ENCODE measurements around the gene VPS13A.

DNA sequence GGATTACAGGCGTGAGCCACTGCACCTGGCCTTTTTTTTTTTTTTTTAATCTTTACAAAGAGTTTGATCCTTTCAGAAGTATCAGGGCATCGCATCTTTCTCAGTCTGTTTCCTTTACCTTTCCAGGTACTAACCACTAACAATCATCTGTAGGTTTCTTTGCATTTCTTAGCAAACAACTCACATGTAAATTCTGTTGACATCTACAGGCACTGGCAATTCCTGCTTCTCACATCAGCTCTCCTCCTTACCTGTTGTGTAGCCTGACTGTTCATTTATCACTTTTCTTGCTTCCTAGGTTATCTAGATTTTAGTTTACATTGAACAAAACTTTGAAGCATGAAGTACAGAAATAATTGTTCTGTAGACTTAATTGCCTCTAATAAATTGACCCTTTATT, 27.5 kb upstream of the VPS13A start:
- TF ChIP-seq, protein P1, sequence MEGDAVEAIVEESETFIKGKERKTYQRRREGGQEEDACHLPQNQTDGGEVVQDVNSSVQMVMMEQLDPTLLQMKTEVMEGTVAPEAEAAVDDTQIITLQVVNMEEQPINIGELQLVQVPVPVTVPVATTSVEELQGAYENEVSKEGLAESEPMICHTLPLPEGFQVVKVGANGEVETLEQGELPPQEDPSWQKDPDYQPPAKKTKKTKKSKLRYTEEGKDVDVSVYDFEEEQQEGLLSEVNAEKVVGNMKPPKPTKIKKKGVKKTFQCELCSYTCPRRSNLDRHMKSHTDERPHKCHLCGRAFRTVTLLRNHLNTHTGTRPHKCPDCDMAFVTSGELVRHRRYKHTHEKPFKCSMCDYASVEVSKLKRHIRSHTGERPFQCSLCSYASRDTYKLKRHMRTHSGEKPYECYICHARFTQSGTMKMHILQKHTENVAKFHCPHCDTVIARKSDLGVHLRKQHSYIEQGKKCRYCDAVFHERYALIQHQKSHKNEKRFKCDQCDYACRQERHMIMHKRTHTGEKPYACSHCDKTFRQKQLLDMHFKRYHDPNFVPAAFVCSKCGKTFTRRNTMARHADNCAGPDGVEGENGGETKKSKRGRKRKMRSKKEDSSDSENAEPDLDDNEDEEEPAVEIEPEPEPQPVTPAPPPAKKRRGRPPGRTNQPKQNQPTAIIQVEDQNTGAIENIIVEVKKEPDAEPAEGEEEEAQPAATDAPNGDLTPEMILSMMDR (IDR thresholded peaks at IDR 0.05) = no peak
- TF ChIP-seq POLR2A (IDR thresholded peaks at IDR 0.05) = no peak

All from thyroid gland (tissue), 4 donors.